GM23338 (cell line): ENCODE measurements around the gene SETDB1. TPM values are rescaled to one million over a fixed set of nuclear protein-coding genes. Genes with fewer than 3 reads are reported as not detected.

Source experiments
- ATAC-seq: fragments of 200-7000 bp; cut with Tn5 transposase; 3 replicates; pipeline ENCODE4 v1.9.1; 2020
- DNase-seq: peaks from one replicate; pipeline ENCODE4 v3.0.0-alpha.2; 2015; ENCODE audit warnings: low spot score
- H2AFZ ChIP-seq: fragments of 200-600 bp; sonication (generic); 2 replicates; pipeline ENCODE4 v1.8.0; 2016; ENCODE audit warnings: antibody characterized with exemption, mild to moderate bottlenecking, moderate library complexity
- H3F3A ChIP-seq: fragments of 200-600 bp; sonication (generic); replicated peaks from 2 replicates; pipeline ENCODE4 v1.8.0; 2017; ENCODE audit warnings: antibody characterized with exemption, mixed run types, low read depth
- H3K27ac ChIP-seq: fragments of 200-600 bp; sonication (generic); 2 replicates; pipeline ENCODE4 v1.6.1; 2016; ENCODE audit warnings: low read depth
- H3K27me3 ChIP-seq: fragments of 200-600 bp; sonication (generic); 2 replicates; pipeline ENCODE4 v1.8.0; 2016; ENCODE audit warnings: mild to moderate bottlenecking, mixed run types, moderate library complexity; ENCODE audit not compliant: insufficient read depth
- H3K36me3 ChIP-seq: fragments of 200-600 bp; sonication (generic); 2 replicates; pipeline ENCODE4 v1.8.0; 2016; ENCODE audit warnings: mild to moderate bottlenecking; ENCODE audit not compliant: insufficient read depth
- H3K4me1 ChIP-seq: fragments of 200-600 bp; sonication (generic); 2 replicates; pipeline ENCODE4 v1.8.0; 2016; ENCODE audit warnings: mild to moderate bottlenecking, moderate library complexity; ENCODE audit not compliant: insufficient read depth
- H3K4me2 ChIP-seq: fragments of 200-600 bp; sonication (generic); 2 replicates; pipeline ENCODE4 v1.7.1; 2017; ENCODE audit warnings: mixed run types
- H3K4me3 ChIP-seq: fragments of 200-600 bp; sonication (generic); 2 replicates; pipeline ENCODE4 v1.6.1; 2016; ENCODE audit warnings: mixed run types
- H3K79me2 ChIP-seq: fragments of 200-600 bp; sonication (generic); replicated peaks from 2 replicates; pipeline ENCODE4 v1.8.0; 2017; ENCODE audit warnings: mild to moderate bottlenecking; ENCODE audit not compliant: insufficient read depth
- H3K9me2 ChIP-seq: fragments of 200-600 bp; sonication (generic); 2 replicates; pipeline ENCODE4 v1.8.0; 2017; ENCODE audit not compliant: insufficient read depth
- H4K20me1 ChIP-seq: fragments of 200-600 bp; sonication (generic); replicated peaks from 2 replicates; pipeline ENCODE4 v1.8.0; 2017; ENCODE audit warnings: mild to moderate bottlenecking; ENCODE audit not compliant: insufficient read depth
- H3K27ac Mint-ChIP-seq: 2 replicates; pipeline ENCODE4 v1.8.0; 2020; ENCODE audit warnings: inconsistent platforms, mild to moderate bottlenecking, moderate library complexity, mixed read lengths
- H3K27me3 Mint-ChIP-seq: 3 replicates; pipeline ENCODE4 v1.8.0; 2022; ENCODE audit warnings: low read depth, mild to moderate bottlenecking, moderate library complexity, mixed read lengths, inconsistent platforms; ENCODE audit not compliant: insufficient read depth, poor library complexity
- H3K36me3 Mint-ChIP-seq: 3 replicates; pipeline ENCODE4 v1.8.0; 2021; ENCODE audit warnings: low read depth, mild to moderate bottlenecking, inconsistent platforms, moderate library complexity, mixed read lengths
- H3K4me1 Mint-ChIP-seq: 3 replicates; pipeline ENCODE4 v1.8.0; 2020; ENCODE audit warnings: mild to moderate bottlenecking, inconsistent platforms, mixed read lengths
- H3K4me3 Mint-ChIP-seq: 3 replicates; pipeline ENCODE4 v1.8.0; 2021; ENCODE audit warnings: moderate library complexity, mild to moderate bottlenecking, inconsistent platforms, mixed read lengths
- H3K9me3 Mint-ChIP-seq: 3 replicates; pipeline ENCODE4 v1.8.0; 2020; ENCODE audit warnings: moderate library complexity, mild to moderate bottlenecking, inconsistent platforms, mixed read lengths
- CREB1 ChIP-seq: fragments of 250-450 bp; sonication (Bioruptor Pico); IDR thresholded peaks from 2 replicates; pipeline ENCODE4 v1.5.0; 2020; ENCODE audit warnings: low read depth, mild to moderate bottlenecking, moderate library complexity
- CTCF ChIP-seq, 2 experiments: fragments of 200-600 bp in 1 of 2; sonication (generic) in 1 of 2; conservative IDR thresholded peaks; 2 replicates each; pipeline versions ENCODE4 v1.5.1 to v1.6.1; 2016 to 2017; ENCODE audit warnings: antibody characterized with exemption in 2 of 2, low read depth in 2 of 2, mild to moderate bottlenecking in 2 of 2, moderate library complexity in 1 of 2
- ETS1 ChIP-seq: IDR thresholded peaks from 2 replicates; pipeline ENCODE4 v1.6.1; 2016; ENCODE audit warnings: antibody characterized with exemption
- EZH2 ChIP-seq: fragments of 200-600 bp; sonication (generic); IDR thresholded peaks from one replicate; pipeline ENCODE4 v1.8.0; 2017; ENCODE audit warnings: antibody characterized with exemption, mild to moderate bottlenecking, low read depth; ENCODE audit not compliant: unreplicated experiment
- EZH2phosphoT487 ChIP-seq: fragments of 200-600 bp; sonication (generic); IDR thresholded peaks from one replicate; pipeline ENCODE4 v1.8.1; 2018; ENCODE audit warnings: antibody characterized with exemption; ENCODE audit not compliant: unreplicated experiment
- JUNB ChIP-seq: IDR thresholded peaks from one replicate; pipeline ENCODE4 v1.6.1; 2016; ENCODE audit warnings: antibody characterized with exemption; ENCODE audit not compliant: unreplicated experiment
- NANOG ChIP-seq: IDR thresholded peaks from 2 replicates; pipeline ENCODE4 v1.6.1; 2016; ENCODE audit warnings: antibody characterized with exemption, borderline replicate concordance
- POLR2AphosphoS5 ChIP-seq: IDR thresholded peaks from 2 replicates; pipeline ENCODE4 v1.6.1; 2016; ENCODE audit warnings: antibody characterized with exemption, low read depth
- REST ChIP-seq: IDR thresholded peaks from one replicate; pipeline ENCODE4 v1.6.1; 2018; ENCODE audit warnings: antibody characterized with exemption; ENCODE audit not compliant: unreplicated experiment
- STAT1 ChIP-seq: IDR thresholded peaks from one replicate; pipeline ENCODE4 v1.6.1; 2016; ENCODE audit warnings: antibody characterized with exemption; ENCODE audit not compliant: unreplicated experiment
- ZNF114 ChIP-seq: fragments of 250-450 bp; sonication (Bioruptor Pico); IDR thresholded peaks from 2 replicates; pipeline ENCODE4 v1.5.0; 2020; ENCODE audit warnings: mild to moderate bottlenecking, moderate library complexity
- ZNF331 ChIP-seq: fragments of 250-450 bp; sonication (Bioruptor Pico); IDR thresholded peaks from 2 replicates; pipeline ENCODE4 v1.5.0; 2020; ENCODE audit warnings: low read depth, mild to moderate bottlenecking, moderate library complexity
- ZNF462 ChIP-seq: fragments of 250-450 bp; sonication (Bioruptor Pico); IDR thresholded peaks from 2 replicates; pipeline ENCODE4 v1.5.0; 2020; ENCODE audit warnings: mild to moderate bottlenecking, moderate library complexity
- polyA plus RNA-seq: library from polyadenylated mRNA; unstranded; fragments of >200 nt; fragmentation: Nextera tagmentation; extraction: Ambion mirVana; gene quantifications from 2 replicates; pipeline ENCODE4 v1.2.1, GENCODE V29; 2016
- total RNA-seq: library from RNA; depleted of rRNA; stranded (reverse); fragments of >200 nt; shearing (Covaris generic); gene quantifications from 2 replicates; pipeline ENCODE4 v1.2.3, GENCODE V29; 2014

SETDB1 gene
- total and polyA plus RNA-seq, 2 experiments from 2014 or later = 16.9 to 47.4 TPM

GRCh38 chr1:150976879-150977694 lies 50.9 kb downstream of the SETDB1 start:
- 0 out of 2 replicates have a peak, but pooled peaks cover 3% of the 10 kb centered on the region for H3K27me3 ChIP-seq
- TF ChIP-seq EZH2phosphoT487 (no peak), ZNF114 (CRISPR knock-in tag) (no peak), EZH2 (no peak), ZNF331 (no peak), ETS1 (no peak), CREB1 (no peak), POLR2AphosphoS5 (peak; percentile 40; the same call in 1 of the 2 replicates), NANOG (no peak), REST (no peak), ZNF462 (CRISPR knock-in tag) (0 out of 2 replicates have a peak, but pooled peaks have one; percentile 16), STAT1 (no peak), CTCF (conservative IDR thresholded peaks at IDR 0.05; ENCODE audit: low read depth in 2 of 2) (no peak), JUNB (no peak)
- peak overlapping the region; percentile 46 for H3K4me3 ChIP-seq

More at GRCh38 chr1:150976879-150977694, 50.9 kb downstream of the SETDB1 start:
- Mint-ChIP-seq H3K36me3 (peaks cover 12% of the 10 kb centered on the region; the same call in 1 of the 3 replicates), H3K27me3 (peaks cover 22% of the 10 kb centered on the region), H3K4me3 (peak overlapping the region; percentile 78; the same call in 2 of the 3 replicates), H3K4me1 (peaks cover 61% of the 10 kb centered on the region), H3K27ac (peak overlapping the region; percentile 66), H3K9me3 (peaks cover 4% of the 10 kb centered on the region; the same call in 1 of the 3 replicates)
- peak overlapping the region; percentile 86 for H3K27ac ChIP-seq
- peaks cover 6% of the 10 kb centered on the region; the same call in 1 of the 2 replicates for H4K20me1 ChIP-seq
- DNase-seq (peak; percentile 72), ATAC-seq (peak; percentile 3; the same call in 2 of the 3 replicates)
- H3K4me2 ChIP-seq = peak overlapping the region; percentile 94
- H3K9me2 ChIP-seq = no peaks in the 10 kb centered on the region
- H3F3A ChIP-seq = peaks cover 16% of the 10 kb centered on the region
- H3K4me1 ChIP-seq = peaks cover 59% of the 10 kb centered on the region
- no peaks in the 10 kb centered on the region for H3K36me3 ChIP-seq
- 0 out of 2 replicates have a peak overlapping the region, but pooled peaks have one; percentile 72 for H2AFZ ChIP-seq
- H3K79me2 ChIP-seq = peaks cover 29% of the 10 kb centered on the region
